ENCODE data around the gene ELF2.
A peak's percentile ranks its signal among the peaks of the same experiment; 100 is the strongest.

The ELF2 gene

GRCh38 chr4:139154952-139155557 lies 22.0 kb downstream of the ELF2 start:
- Histone ChIP-seq H3K36me3 (ENCODE audit: low read depth) (no peaks in the 10 kb centered on the region), H3K27ac (ENCODE audit: poor library complexity, severe bottlenecking) (no peak overlapping the region), H3K4me3 (ENCODE audit: severe bottlenecking) (no peak overlapping the region), H3K9me3 (ENCODE audit: severe bottlenecking) (no peaks in the 10 kb centered on the region), H3K4me1 (ENCODE audit: insufficient read depth, poor library complexity, severe bottlenecking) (no peaks in the 10 kb centered on the region), H3K27me3 (ENCODE audit: insufficient read depth, poor library complexity, severe bottlenecking) (no peaks in the 10 kb centered on the region)
- no peak for TF ChIP-seq CTCF (IDR thresholded peaks at IDR 0.05; ENCODE audit: poor library complexity, severe bottlenecking)
- DNase-seq (ENCODE audit: low spot score) (no peak), ATAC-seq (ENCODE audit: low read depth) (no peak)

- no peaks in the 10 kb centered on the region for H3K9me3 ChIP-seq (ENCODE audit: severe bottlenecking)
- DNase-seq (ENCODE audit: low spot score) (no peak), ATAC-seq (ENCODE audit: low read depth) (no peak)
- no peak overlapping the region for H3K27ac ChIP-seq (ENCODE audit: poor library complexity, severe bottlenecking)
- H3K4me3 ChIP-seq (ENCODE audit: severe bottlenecking), result no peak overlapping the region
- no peaks in the 10 kb centered on the region for H3K36me3 ChIP-seq (ENCODE audit: low read depth)
- no peaks in the 10 kb centered on the region for H3K27me3 ChIP-seq (ENCODE audit: insufficient read depth, poor library complexity, severe bottlenecking)
- no peak for TF ChIP-seq CTCF (IDR thresholded peaks at IDR 0.05; ENCODE audit: poor library complexity, severe bottlenecking)
- H3K4me1 ChIP-seq (ENCODE audit: insufficient read depth, poor library complexity, severe bottlenecking), result no peaks in the 10 kb centered on the region
Observed at GRCh38 chr4:139154538-139154937, 22.5 kb downstream of the ELF2 start.

GRCh38 chr4:139154134-139154421 lies 22.9 kb downstream of the ELF2 start:
- H3K4me1 ChIP-seq (ENCODE audit: insufficient read depth, poor library complexity, severe bottlenecking), result no peaks in the 10 kb centered on the region
- ATAC-seq (ENCODE audit: low read depth) (no peak), DNase-seq (ENCODE audit: low spot score) (no peak)
- H3K4me3 ChIP-seq (ENCODE audit: severe bottlenecking), result no peak overlapping the region
- no peak for TF ChIP-seq CTCF (IDR thresholded peaks at IDR 0.05; ENCODE audit: poor library complexity, severe bottlenecking)
- H3K27ac ChIP-seq (ENCODE audit: poor library complexity, severe bottlenecking), result no peak overlapping the region
- no peaks in the 10 kb centered on the region for H3K36me3 ChIP-seq (ENCODE audit: low read depth)
- H3K27me3 ChIP-seq (ENCODE audit: insufficient read depth, poor library complexity, severe bottlenecking), result no peaks in the 10 kb centered on the region
- H3K9me3 ChIP-seq (ENCODE audit: severe bottlenecking), result no peaks in the 10 kb centered on the region

- Histone ChIP-seq H3K36me3 (ENCODE audit: low read depth) (no peaks in the 10 kb centered on the region), H3K27me3 (ENCODE audit: insufficient read depth, poor library complexity, severe bottlenecking) (no peaks in the 10 kb centered on the region), H3K4me1 (ENCODE audit: insufficient read depth, poor library complexity, severe bottlenecking) (no peaks in the 10 kb centered on the region), H3K27ac (ENCODE audit: poor library complexity, severe bottlenecking) (no peak overlapping the region), H3K9me3 (ENCODE audit: severe bottlenecking) (no peaks in the 10 kb centered on the region), H3K4me3 (ENCODE audit: severe bottlenecking) (no peak overlapping the region)
- ATAC-seq (ENCODE audit: low read depth), result peak; percentile 36; the same call in 1 of the 3 replicates
- DNase-seq (ENCODE audit: low spot score), result no peak
- no peak for TF ChIP-seq CTCF (IDR thresholded peaks at IDR 0.05; ENCODE audit: poor library complexity, severe bottlenecking)
Observed at GRCh38 chr4:139153411-139154133, 23.4 kb downstream of the ELF2 start.

- no peaks in the 10 kb centered on the region for H3K27me3 ChIP-seq (ENCODE audit: insufficient read depth, poor library complexity, severe bottlenecking)
- H3K27ac ChIP-seq (ENCODE audit: poor library complexity, severe bottlenecking), result no peak overlapping the region
- DNase-seq (ENCODE audit: low spot score) (no peak), ATAC-seq (ENCODE audit: low read depth) (no peak)
- no peak for TF ChIP-seq CTCF (IDR thresholded peaks at IDR 0.05; ENCODE audit: poor library complexity, severe bottlenecking)
- H3K36me3 ChIP-seq (ENCODE audit: low read depth), result no peaks in the 10 kb centered on the region
- no peaks in the 10 kb centered on the region for H3K4me1 ChIP-seq (ENCODE audit: insufficient read depth, poor library complexity, severe bottlenecking)
- H3K9me3 ChIP-seq (ENCODE audit: severe bottlenecking), result no peaks in the 10 kb centered on the region
- H3K4me3 ChIP-seq (ENCODE audit: severe bottlenecking), result no peak overlapping the region
Observed at GRCh38 chr4:139152249-139152648, 24.8 kb downstream of the ELF2 start.
